Measurements from ENCODE around the gene MACROD2.

GRCh38 chr20:15278041-15278440 is 1282.7 kb downstream of the MACROD2 start:
- TF ChIP-seq ZNF133 (tag by site-specific recombination; IDR thresholded peaks at IDR 0.05) (no peak), GFI1B (tag by site-specific recombination; IDR thresholded peaks at IDR 0.05) (no peak), KLF16 (tag by site-specific recombination; IDR thresholded peaks at IDR 0.05) (no peak), YY1 (tag by site-specific recombination; IDR thresholded peaks at IDR 0.05) (no peak), ZNF48 (tag by site-specific recombination; IDR thresholded peaks at IDR 0.05) (no peak), CTCF (tag by site-specific recombination; IDR thresholded peaks at IDR 0.05) (no peak), MZF1 (tag by site-specific recombination; IDR thresholded peaks at IDR 0.05; ENCODE audit: borderline replicate concordance) (no peak), ZNF416 (tag by site-specific recombination; IDR thresholded peaks at IDR 0.05) (no peak), ZNF16 (tag by site-specific recombination; IDR thresholded peaks at IDR 0.05; ENCODE audit: low read depth) (no peak), ZNF121 (tag by site-specific recombination; IDR thresholded peaks at IDR 0.05) (no peak), ZNF239 (tag by site-specific recombination; IDR thresholded peaks at IDR 0.05) (no peak), ZNF114 (tag by site-specific recombination; IDR thresholded peaks at IDR 0.05) (no peak), BCL11A (tag by site-specific recombination; IDR thresholded peaks at IDR 0.05; ENCODE audit: low read depth) (no peak)
